HepG2 (cell line): ENCODE data around the gene GPBP1. TPM values are rescaled to one million over a fixed set of nuclear protein-coding genes. Genes with fewer than 3 reads are reported as not detected.
A peak's percentile ranks its signal among the peaks of the same experiment; 100 is the strongest.

ENCODE experiments used
- BORCS8-MEF2B ChIP-seq: sonication (generic); formaldehyde crosslinking; IDR thresholded peaks from 2 replicates; pipeline ENCODE4 v1.8.0; 2022; ENCODE audit warnings: mild to moderate bottlenecking, missing genetic modification reagents
- DZIP1 ChIP-seq: sonication (generic); formaldehyde crosslinking; IDR thresholded peaks from 2 replicates; pipeline ENCODE4 v1.5.0; 2020; ENCODE audit warnings: mild to moderate bottlenecking, missing genetic modification reagents
- FOXJ3 ChIP-seq: sonication (generic); formaldehyde crosslinking; IDR thresholded peaks from 2 replicates; pipeline ENCODE4 v1.4.0; 2020; ENCODE audit warnings: missing genetic modification reagents, mild to moderate bottlenecking, borderline replicate concordance
- PAF1 ChIP-seq: IDR thresholded peaks from 2 replicates; pipeline ENCODE4 v1.6.1; 2016; ENCODE audit warnings: missing genetic modification reagents, missing compliant biosample characterization
- PBX3 ChIP-seq: sonication (generic); formaldehyde crosslinking; IDR thresholded peaks from 2 replicates; pipeline ENCODE4 v1.8.1; 2023; ENCODE audit warnings: missing genetic modification reagents, inconsistent platforms, borderline replicate concordance
- PCBP2 ChIP-seq: fragments of 200-400 bp; formaldehyde crosslinking; optimal IDR thresholded peaks from 2 replicates; pipeline ENCODE3; 2018; ENCODE audit warnings: low read length, low read depth; ENCODE audit not compliant: poor library complexity, severe bottlenecking
- PLRG1 ChIP-seq: fragments of 450-650 bp; conservative IDR thresholded peaks from 2 replicates; pipeline ENCODE4 v1.6.1; 2016
- SMC3 ChIP-seq: IDR thresholded peaks from 2 replicates; pipeline ENCODE4 v1.6.1; 2011; ENCODE audit warnings: low read length, improper control_type of control experiment
- SOX6 ChIP-seq, 2 experiments: fragments of 450-650 bp in 1 of 2; sonication (generic) in 1 of 2; formaldehyde crosslinking in 1 of 2; IDR thresholded peaks; 2 replicates each; pipeline versions ENCODE4 v1.4.0 to v1.6.1; 2017 to 2020; ENCODE audit warnings: antibody characterized with exemption in 1 of 2, mild to moderate bottlenecking in 1 of 2, missing genetic modification reagents in 1 of 2
- TEAD3 ChIP-seq: optimal IDR thresholded peaks from 2 replicates; pipeline ENCODE3; 2016; ENCODE audit warnings: borderline replicate concordance
- ZBTB4 ChIP-seq: sonication (generic); formaldehyde crosslinking; IDR thresholded peaks from 2 replicates; pipeline ENCODE4 v1.4.0; 2020; ENCODE audit warnings: missing genetic modification reagents, mild to moderate bottlenecking, borderline replicate concordance
- ZBTB43 ChIP-seq: sonication (generic); formaldehyde crosslinking; conservative IDR thresholded peaks from 2 replicates; pipeline ENCODE4 v1.4.0; 2020; ENCODE audit warnings: missing genetic modification reagents
- ZBTB46 ChIP-seq: sonication (generic); formaldehyde crosslinking; IDR thresholded peaks from 2 replicates; pipeline ENCODE4 v1.4.0; 2020; ENCODE audit warnings: mild to moderate bottlenecking, missing genetic modification reagents, borderline replicate concordance
- ZFP62 ChIP-seq: sonication (generic); formaldehyde crosslinking; IDR thresholded peaks from 2 replicates; pipeline ENCODE4 v1.4.0; 2020; ENCODE audit warnings: missing genetic modification reagents
- ZIK1 ChIP-seq: sonication (generic); formaldehyde crosslinking; IDR thresholded peaks from 2 replicates; pipeline ENCODE4 v1.5.0; 2020; ENCODE audit warnings: mild to moderate bottlenecking, low read depth, missing genetic modification reagents, borderline replicate concordance
- ZMAT5 ChIP-seq: sonication (generic); formaldehyde crosslinking; IDR thresholded peaks from 2 replicates; pipeline ENCODE4 v1.5.0; 2020; ENCODE audit warnings: mild to moderate bottlenecking, low read depth, missing genetic modification reagents, borderline replicate concordance
- ZNF30 ChIP-seq: sonication (generic); formaldehyde crosslinking; IDR thresholded peaks from 2 replicates; pipeline ENCODE4 v1.5.0; 2020; ENCODE audit warnings: mild to moderate bottlenecking, missing genetic modification reagents
- ZNF354B ChIP-seq: sonication (generic); formaldehyde crosslinking; IDR thresholded peaks from 2 replicates; pipeline ENCODE4 v1.8.0; 2022; ENCODE audit warnings: mild to moderate bottlenecking, missing genetic modification reagents
- ZNF747 ChIP-seq: sonication (generic); formaldehyde crosslinking; IDR thresholded peaks from 2 replicates; pipeline ENCODE4 v1.8.1; 2023; ENCODE audit warnings: missing genetic modification reagents, mild to moderate bottlenecking, borderline replicate concordance
- polyA plus RNA-seq, 8 experiments: library from polyadenylated mRNA; depleted of rRNA in 3 of 8; stranded (reverse) in 7 of 8; unstranded in 1 of 8; fragments of >200 nt; fragmentation: Illumina TruSeq in 4 of 8; extraction: Trizol in 4 of 8; gene quantifications; 2 replicates each; pipeline versions ENCODE4 v1.2.1 to v1.2.3, GENCODE V29; 2011 to 2016; ENCODE audit warnings: low read depth in 4 of 8, missing spikeins in 1 of 8, mixed read lengths in 1 of 8; ENCODE audit not compliant: insufficient read depth in 1 of 8
- total RNA-seq, 5 experiments: library from RNA; depleted of rRNA; stranded (reverse); fragments of >200 nt; fragmentation: Illumina TruSeq; extraction: Trizol; gene quantifications; 2 replicates each; pipeline ENCODE4 v1.2.3, GENCODE V29; 2016; ENCODE audit warnings: low read depth in 1 of 5

Gene GPBP1
- total and polyA plus RNA-seq, 2 of the 13 experiments (the other 11 are each of a cell fraction or from before 2014, with no cell fraction given): 27.1 to 72.2 TPM

GRCh38 chr5:57221049-57221568 lies 47.2 kb downstream of the GPBP1 start (continued):
- TF ChIP-seq ZNF30 (CRISPR knock-in tag) (no peak), ZNF747 (CRISPR knock-in tag) (no peak), ZBTB4 (CRISPR knock-in tag) (no peak), ZBTB43 (CRISPR knock-in tag) (no peak), TEAD3 (CRISPR knock-in tag) (peak; percentile 50), PAF1 (no peak), PLRG1 (no peak), ZNF354B (CRISPR knock-in tag) (no peak), PBX3 (CRISPR knock-in tag) (no peak), PCBP2 (no peak), ZFP62 (CRISPR knock-in tag) (no peak), SOX6 (IDR thresholded peaks at IDR 0.05) (no peak), SOX6 (CRISPR knock-in tag; IDR thresholded peaks at IDR 0.05) (no peak), ZBTB46 (CRISPR knock-in tag) (no peak), SMC3 (peak; percentile 80), ZIK1 (CRISPR knock-in tag) (no peak), FOXJ3 (CRISPR knock-in tag) (no peak), DZIP1 (CRISPR knock-in tag) (no peak), BORCS8-MEF2B (CRISPR knock-in tag) (no peak), ZMAT5 (CRISPR knock-in tag) (no peak)
